Hematopoietic multipotent progenitor cell treated with erythropoietin and hydrocortisone succinate and interleukin-3 and kit ligand, for 8 days (in vitro differentiated cells): ENCODE results near the gene YPEL2.
"Not testable (repeated sequence)": the region's sequence is repeated elsewhere in the genome, so short reads cannot be mapped to it uniquely, and the experiment has no call there.

Experiments used
- DNase-seq: peaks from one replicate; pipeline ENCODE4 v3.0.0-alpha.2; 2015

Gene YPEL2, protein sequence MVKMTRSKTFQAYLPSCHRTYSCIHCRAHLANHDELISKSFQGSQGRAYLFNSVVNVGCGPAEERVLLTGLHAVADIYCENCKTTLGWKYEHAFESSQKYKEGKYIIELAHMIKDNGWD

GRCh38 chr17:59331129-59331928, at the start of gene YPEL2:
TSS of gene YPEL2 (plus strand) at chr17:59331655. CDS start at chr17:59353410, 21,755 bp downstream.
- peak; percentile 82 for DNase-seq

GRCh38 chr17:59284317-59284716, 47.1 kb upstream of the YPEL2 start:
- DNase-seq, result no peak

- no peak for DNase-seq
Observed at GRCh38 chr17:59287452-59287851, 44.0 kb upstream of the YPEL2 start.

DNA sequence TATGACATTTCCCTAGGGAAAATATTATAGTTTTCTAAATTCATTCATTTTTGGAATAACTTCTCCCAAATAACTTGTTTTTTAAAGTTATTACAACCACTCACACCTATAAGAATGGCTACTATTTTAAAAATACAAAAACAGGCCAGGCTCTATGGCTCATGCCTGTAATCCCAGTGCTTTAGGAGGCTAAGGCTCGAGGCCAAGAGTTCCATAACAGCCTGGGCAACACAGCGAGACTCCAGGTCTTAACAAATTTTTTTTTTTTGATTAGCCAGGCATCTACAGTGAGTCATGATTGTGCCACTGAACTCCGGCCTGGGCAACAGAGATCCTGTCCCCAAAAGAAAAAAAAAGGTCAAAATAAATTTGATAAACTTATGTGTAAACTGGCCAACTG, 43.6 kb upstream of the YPEL2 start:
- DNase-seq, result no peak

- no peak for DNase-seq
Observed at GRCh38 chr17:59289981-59290301, 41.5 kb upstream of the YPEL2 start.

- peak; percentile 98 for DNase-seq
Observed at GRCh38 chr17:59290302-59290998, 41.0 kb upstream of the YPEL2 start.

GRCh38 chr17:59292174-59292523, 39.3 kb upstream of the YPEL2 start:
- DNase-seq, result no peak

DNA sequence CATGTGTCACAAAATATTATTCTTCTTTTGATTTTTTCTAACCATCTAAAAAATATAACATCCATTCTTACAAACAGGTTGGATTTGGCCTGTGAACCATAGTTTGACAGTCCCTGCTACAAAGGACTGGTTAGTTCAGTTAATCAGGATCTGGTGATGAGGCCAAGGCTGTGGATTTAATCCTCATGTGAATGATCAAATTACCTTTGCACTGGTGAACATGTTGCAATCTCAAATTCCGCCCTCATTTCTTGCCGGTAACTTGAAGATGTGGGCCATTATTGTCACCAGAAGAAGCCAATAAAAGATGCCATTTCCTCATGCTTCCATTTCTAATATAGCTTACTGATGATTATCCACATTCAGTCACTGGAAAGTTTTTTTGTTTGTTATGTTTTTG, 35.3 kb upstream of the YPEL2 start:
- no peak for DNase-seq

GRCh38 chr17:59298521-59298920, 32.9 kb upstream of the YPEL2 start:
- no peak for DNase-seq

- DNase-seq, result no peak
Observed at GRCh38 chr17:59299400-59300092, 31.9 kb upstream of the YPEL2 start.

DNA sequence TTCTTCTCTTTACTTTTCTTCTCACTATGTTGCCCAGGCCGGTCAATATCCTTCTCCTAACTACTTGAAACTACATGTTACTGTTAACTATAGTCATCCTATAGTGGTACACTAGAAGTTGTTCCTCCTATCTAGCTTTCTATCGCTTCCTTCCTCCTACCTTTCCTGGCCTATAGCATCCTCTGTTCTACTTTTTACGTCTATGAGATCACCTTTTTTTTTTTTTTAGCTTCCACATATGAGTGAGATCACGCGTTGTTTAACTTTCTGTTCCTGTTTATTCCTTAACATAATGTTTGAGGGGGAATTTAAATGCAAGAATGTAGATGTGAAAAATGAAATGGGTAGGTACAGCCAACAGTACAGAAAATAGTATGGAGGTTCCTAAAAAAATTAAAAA, 30.5 kb upstream of the YPEL2 start:
- DNase-seq, result no peak

GRCh38 chr17:59304811-59305210, 26.6 kb upstream of the YPEL2 start:
- DNase-seq, result no peak

DNA sequence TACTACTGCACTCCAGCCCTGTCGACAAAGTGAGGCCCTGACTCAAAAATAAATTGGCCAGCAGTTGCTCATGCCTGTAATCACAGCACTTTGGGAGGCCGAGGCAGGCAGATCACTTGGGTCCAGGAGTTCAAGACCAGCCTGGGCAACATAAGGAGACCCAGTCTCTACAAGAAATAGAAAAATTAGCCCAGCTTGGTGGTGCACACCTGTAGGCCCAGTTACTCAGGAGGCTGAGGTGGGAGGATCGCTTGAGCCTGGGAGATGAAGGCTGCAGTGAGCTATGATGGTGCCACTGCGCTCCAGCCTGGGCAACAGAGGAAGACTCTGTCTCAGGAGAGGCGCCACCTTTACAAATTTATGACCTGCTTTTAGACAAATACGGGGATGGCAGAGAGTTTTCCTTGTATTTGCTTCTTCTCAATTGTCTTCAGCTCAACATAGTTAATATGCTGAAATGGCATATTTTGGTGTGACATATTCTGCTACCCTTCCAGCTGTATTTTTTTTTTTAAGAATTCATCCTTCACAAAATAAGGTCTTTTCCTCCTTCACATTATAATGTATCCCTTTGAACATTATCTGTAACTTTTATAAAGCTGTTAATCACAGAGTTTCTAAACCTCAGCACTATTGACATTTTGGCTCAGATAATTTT, 21.1 kb upstream of the YPEL2 start:
- no peak for DNase-seq

GRCh38 chr17:59311051-59311468, 20.4 kb upstream of the YPEL2 start:
- DNase-seq, result peak; percentile 90

DNA sequence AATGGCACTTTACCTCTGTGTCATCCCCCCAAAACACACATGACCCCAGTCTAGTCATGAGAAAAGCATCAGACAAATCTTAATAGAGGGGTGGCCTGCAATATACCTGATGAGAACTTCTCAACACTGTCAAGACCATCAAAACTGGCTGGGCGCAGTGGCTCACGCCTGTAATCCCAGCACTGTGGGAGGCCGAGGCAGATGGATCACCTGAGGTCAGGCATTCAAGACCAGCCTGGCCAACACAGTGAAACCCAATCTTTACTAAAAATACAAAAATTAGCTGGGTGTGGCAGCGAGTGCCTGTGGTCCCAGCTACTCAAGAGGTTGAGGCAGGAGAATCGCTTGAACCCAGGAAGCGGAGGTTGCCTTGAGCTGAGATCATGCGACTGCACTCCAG, 19.9 kb upstream of the YPEL2 start:
- not testable (repeated sequence) for DNase-seq

GRCh38 chr17:59315866-59316265, 15.6 kb upstream of the YPEL2 start:
- DNase-seq, result no peak

GRCh38 chr17:59327121-59327980, 4.1 kb upstream of the YPEL2 start:
- no peak for DNase-seq

DNA sequence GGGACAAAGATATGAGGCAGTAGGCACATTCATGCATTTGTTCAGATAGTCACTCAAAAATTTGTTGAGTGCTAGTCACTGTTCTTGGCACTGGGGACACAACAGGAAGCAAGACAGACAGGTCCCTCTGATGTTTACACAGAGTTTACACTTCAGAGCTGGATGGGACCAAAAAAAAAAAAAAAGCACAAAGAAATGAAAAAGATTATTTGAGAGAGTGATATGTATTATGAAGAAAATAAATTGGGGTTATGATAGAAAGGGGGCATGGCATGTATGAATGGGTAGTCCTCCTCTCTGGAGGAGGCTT, 3.5 kb upstream of the YPEL2 start:
- DNase-seq, result peak; percentile 19

DNA sequence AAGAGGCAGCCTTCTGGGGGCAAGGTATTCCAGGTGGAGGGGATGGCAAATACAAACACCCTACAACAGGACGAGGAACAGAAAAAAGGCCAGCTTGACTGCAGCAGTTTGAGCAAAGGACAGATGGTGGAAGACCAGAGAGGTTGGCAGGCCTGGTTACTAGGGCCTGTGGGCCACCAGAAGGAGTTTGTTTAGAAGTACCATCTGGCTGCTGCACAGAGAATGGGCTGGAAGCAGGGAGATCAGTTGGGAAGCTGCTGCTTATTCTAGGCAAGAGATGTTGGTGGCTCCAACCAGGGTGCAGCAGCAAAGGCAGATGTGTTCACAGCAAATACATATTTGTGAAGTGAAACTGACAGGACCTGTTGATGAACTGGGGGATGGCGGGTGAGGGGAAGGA, 2.9 kb upstream of the YPEL2 start:
- DNase-seq, result no peak

- peak; percentile 85 for DNase-seq
Observed at GRCh38 chr17:59329176-59330052, 2.0 kb upstream of the YPEL2 start.
